HG03097 (cell line): Measurements from ENCODE around the gene RAB36.

Source experiments
- ATAC-seq: cut with Tn5 transposase; IDR thresholded peaks from one replicate; pipeline ENCODE4 v1.9.1; 2021; ENCODE audit not compliant: unreplicated experiment, low FRiP score

RAB36 gene

DNA sequence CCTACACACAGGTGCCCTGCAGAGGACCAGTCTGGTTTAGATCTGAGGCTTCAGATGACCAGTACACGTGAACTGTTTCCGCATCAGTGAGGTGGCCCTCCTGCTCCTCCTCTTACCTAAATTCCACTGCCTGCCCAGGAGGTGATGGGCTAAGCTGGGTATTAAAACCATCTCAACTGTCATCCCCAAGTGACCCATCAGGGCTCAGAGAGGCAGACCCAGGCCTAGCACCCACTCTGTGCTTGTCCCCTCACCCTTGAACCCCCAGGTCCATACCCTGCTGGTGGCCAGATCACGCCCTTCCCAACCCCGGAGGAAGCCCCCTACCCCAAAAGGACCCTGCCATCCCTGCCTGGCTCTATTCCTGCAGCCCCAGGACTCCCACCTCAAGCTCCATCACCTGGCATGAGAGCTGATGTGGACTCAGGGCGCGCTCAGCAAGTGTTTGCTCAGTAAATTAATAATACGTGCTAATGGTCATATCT is 24.8 kb upstream of the RAB36 start:
- no peak for ATAC-seq

DNA sequence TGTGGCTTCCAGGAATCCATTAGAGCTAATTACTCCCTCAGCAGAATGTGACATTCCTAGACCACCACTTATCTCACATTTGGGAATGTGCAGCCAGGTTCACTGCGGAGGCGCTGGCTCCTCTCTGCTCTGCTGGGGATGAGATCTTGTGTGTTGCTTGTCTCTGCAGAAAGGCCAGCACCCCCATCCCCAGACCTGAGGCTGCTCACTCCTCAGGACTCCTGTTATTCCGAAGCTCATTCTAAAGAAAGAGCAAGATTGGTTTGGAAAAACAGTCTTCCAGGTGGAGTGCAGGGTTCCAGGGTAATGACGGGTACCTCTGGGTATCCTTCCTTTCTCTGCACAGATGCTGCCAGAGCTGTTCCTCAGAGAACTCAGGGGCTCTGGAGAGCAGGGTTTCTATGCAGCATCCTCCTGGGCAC is 24.3 kb upstream of the RAB36 start:
- ATAC-seq, result no peak

DNA sequence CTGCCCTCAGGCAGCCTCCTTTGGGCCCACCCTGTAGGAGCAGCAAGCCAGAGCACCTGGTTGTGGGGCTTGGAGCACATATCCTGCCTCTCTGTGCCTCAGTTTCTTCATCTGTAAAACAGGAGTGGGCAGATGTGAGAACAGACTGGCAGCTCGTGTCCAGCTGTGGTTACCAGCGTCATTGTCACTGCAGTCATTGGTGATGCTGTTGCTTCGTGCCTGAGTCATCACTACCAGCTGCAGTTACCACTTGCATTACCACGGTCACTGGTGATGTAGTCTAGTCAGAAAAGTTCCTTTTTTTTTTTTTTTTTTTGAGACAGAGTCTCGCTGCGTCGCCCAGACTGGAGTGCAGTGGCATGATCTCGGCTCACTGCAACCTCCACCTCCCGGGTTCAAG is 23.9 kb upstream of the RAB36 start:
- no peak for ATAC-seq

DNA sequence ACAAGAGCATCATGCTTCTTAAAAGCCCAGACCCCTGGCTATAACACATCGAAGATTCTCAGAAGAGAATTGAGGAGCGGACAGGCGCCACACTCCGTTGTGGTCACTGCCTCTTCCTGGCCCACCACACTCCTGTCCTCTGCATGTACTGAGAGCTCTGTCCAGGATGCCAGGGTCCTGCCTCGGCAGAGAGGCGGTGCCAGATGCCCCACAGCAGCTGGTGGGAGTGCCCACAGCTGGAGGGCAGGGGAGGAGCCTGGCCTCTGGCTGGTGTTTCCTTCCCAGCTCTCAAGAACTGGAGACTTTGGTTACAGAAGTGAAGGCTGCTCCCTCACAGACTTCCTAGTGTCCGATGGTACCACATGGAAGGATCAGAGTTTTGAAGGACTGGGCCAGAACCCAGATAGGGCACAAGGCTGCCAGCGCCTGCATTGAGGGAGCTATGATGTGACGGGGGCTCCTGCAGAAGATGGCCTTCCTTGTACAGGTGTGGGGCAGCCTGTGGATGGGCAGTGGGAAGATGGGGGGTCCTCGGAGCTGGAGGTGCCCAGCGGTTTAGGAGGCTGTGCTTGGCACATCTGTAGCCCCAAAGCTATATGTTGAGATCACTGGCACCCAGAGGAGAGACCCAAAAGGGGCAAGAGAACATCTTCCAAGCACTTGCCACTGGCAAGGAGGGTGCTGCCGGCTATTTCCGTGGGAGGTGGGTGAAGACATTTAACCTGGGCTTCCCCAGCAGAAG is 22.9 kb upstream of the RAB36 start:
- ATAC-seq, result no peak

DNA sequence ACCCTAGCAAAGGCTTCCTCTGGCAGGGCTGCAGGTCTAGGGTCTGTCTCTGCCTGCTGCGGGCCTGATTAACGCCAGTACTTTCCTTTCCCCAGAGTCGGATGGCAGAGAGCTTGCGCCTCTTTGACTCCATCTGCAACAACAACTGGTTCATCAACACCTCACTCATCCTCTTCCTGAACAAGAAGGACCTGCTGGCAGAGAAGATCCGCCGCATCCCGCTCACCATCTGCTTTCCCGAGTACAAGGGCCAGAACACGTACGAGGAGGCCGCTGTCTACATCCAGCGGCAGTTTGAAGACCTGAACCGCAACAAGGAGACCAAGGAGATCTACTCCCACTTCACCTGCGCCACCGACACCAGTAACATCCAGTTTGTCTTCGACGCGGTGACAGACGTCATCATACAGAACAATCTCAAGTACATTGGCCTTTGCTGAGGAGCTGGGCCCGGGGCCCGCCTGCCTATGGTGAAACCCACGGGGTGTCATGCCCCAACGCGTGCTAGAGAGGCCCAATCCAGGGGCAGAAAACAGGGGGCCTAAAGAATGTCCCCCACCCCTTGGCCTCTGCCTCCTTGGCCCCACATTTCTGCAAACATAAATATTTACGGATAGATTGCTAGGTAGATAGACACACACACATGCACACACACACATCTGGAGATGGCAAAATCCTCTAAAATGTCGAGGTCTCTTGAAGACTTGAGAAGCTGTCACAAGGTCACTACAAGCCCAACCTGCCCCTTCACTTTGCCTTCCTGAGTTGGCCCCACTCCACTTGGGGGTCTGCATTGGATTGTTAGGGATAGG is 22.1 kb upstream of the RAB36 start:
- no peak for ATAC-seq

DNA sequence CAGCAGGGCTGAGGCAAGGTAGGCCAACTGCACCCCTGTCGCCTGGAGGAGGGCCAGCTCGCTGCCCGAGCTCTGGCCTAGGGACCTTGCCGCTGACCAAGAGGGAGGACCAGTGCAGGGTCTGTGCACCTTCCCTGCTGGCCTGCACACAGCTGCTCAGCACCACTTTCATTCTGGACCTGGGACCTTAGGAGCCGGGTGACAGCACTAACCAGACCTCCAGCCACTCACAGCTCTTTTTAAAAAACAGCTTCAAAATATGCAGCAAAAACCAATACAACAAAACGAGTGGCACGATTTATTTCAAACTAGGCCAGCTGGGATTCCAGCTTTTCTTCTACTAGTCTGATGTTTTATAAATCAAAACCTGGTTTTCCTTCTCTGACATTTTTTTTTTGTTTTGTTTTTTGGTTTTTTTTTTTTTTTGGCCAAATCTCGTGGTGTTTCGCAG is 21.4 kb upstream of the RAB36 start:
- ATAC-seq, result no peak

DNA sequence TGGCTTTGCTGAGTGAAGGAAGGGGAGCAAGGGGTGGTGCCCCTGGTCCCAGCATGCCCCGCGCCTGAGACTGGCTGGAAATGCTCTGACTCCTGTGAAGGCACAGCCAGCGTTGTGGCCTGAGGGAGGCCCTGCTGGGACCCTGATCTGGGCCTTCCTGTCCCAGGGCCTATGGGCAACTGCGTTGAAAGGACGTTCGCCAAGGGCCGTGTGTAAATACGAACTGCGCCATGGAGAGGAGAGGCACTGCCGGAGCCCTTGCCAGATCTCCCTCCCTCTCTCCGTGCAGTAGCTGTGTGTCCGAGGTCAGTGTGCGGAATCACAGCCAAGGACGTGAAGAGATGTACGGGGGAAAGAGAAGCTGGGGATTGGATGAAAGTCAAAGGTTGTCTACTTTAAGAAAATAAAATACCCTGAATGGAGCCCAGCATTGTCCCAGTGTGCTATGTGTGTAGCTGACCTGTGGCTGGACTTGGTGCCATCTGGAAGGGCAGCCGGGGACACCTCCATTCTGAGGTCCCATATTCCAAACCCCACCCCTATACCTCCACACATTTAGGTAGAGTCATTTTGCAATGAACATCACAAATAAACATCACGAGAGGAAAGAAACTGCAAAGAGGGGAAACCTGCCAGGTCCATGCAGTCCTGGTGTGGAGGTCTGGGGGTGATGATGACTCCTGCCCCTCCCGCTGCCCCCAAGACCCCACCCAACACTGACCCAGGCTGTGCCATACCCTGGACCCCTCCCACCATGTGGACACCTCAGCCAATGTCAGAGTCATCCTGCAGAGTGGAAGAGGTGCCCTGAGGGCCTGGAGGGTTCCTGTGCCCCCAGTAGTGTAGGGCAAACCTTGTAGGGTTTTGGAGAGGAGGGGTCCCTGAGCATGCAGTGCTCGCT is 20.4 kb upstream of the RAB36 start:
- ATAC-seq, result no peak

DNA sequence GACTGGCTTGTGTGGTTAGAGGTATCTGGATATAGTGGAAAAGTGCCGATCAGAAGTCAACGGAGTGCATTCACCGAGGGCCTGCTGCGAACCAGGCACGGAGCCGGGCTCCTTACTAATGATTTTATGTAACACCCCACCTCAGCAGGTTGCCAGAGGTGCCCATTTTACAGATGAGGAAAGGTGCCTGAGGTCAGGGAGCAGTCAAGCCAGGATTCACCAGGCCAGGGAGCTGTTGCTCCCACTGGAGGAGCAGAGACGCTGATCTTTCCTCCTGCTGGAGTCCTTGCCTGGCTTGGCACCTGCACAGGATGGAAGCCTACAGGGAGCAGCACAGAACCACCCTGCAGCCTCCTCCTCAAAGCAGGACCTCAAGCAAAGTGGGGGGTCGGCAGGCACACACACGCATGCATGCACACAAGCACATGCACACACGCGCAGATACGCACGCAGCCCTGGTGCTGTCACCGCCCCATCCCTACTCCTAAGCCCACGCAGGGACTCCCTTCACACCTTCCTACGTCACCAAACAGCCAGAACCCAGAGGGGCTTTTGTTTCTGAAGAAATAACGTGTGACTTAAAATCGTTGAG is 19.7 kb upstream of the RAB36 start:
- no peak for ATAC-seq

DNA sequence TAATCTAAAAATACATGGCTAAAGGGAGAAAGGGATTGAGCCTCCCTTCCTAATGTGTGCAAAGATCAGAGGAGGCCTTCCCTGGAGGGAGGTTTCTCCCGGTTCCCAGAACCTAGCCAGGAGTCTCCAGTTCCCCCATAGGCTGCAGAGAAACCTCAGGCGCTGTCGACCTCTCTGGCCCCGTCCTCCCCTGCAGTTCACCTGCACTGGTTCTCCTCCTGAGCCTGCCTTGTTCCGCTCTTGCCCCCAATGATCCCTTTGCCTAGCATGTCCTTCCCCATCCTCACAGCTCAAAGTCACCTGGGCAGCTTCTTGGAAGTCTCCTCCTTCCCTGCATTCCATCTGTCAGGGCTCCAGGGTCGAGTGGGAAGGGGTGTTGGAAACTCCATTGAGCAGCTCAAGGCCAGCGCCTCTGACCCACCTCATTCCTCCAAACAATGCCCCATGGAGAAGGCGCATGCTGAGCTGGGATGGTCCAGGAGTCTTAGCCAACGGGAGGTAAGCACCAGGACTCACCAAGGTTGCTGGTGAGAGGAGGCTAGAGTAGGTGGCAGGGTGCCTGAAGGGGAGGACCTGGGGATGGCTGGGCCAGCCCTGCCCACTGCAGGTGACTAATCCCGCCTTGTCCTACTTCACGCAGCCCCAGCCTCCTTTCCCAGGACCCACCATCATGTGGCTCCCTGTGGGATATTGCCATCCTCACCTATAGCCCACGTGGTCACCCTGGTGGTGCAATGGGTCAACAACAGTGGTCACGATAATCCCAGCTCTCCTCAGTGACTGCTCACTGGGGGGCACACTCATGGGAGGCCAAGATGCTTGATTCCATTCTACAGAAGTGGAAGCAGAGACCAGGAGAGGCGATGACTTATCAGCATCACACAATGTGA is 18.9 kb upstream of the RAB36 start:
- no peak for ATAC-seq

DNA sequence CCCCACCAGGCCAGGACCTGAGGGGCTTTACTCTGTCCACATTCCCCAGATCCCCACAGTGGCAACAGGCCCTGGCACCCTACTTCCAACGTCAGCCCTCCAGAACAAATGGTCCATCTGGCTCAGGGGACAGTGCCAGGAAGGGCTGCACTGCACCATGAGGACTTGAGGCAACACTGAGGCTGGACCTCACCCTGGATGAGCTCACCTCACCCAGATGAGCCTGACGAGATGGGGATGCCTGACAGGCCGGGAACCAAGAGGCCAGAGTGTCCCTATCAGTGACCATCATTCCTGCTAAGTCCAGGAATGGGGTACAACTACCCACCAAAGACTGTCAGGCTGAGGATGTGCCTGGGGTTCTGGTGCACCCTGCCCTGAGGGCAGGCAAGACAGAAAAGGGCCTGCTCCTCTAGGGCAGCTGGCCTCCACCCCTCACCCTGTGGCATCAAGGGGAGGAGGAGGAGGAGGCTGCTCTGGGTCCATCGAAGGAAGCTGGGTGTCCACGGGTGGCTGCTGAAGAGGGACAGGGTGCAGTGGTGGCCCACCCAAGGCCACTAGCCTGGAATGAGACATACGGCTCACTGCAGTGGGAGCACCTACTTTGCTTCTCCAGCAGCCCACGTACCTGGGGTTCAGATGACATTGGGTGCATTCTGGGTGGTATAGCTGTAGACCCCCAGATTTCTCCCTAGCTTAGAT is 18.1 kb upstream of the RAB36 start:
- no peak for ATAC-seq

DNA sequence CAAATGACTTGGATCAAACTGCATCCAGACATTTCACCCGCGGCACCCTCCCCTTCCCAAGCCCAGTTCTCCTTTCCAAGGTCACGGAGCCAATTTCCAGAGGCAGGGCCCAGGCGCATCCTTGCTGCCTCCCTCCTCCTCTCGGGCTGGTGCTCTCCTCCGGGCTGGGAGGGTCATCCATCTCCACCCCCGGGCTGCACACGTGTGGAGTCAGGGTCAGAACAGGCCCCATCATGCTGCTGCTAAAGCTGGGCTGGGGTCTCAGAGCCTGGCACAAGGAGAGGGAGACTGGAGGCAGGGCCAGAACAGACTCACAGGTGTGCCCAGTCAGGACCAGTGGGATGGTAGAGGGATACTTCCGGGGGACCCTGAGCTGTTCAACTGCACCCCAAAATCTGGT is 17.5 kb upstream of the RAB36 start:
- no peak for ATAC-seq

DNA sequence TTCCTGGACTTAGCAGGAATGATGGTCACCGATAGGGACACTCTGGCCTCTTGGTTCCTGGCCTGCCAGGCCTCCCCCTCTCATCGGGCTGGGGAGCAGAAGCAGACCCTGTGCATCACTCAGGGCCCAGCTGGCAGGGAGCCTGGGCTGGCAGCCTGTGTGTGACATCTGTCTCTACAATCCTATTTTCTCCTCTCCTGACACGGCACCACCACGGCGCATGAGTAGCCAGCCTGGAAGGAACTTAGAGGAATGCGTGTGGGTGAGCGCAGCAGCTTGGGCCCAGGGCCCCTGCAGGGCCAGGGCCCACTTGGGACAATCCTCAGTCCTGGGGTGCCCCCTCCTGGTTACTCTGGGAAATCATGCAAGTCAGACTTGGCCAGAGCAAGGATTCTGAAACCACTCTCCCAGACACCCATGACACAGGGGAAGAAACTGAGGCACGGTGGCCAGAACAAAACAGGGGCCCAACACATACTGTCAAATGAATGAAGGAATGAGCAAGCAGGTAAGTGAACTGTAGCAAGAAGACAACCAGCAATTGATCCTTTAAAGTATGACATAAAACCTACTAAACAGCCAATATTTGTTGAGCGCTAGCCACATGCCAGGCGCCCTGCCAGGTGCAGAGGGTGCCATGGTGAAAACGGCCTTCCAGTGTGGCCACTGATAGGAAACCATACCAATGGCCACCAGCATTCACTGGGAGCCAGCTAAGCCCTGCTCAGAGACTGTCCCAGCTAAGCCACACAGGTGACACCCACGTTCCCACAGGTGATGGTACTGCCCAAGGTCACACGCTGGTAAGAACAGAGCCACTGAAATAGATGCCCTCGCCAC is 16.8 kb upstream of the RAB36 start:
- ATAC-seq, result no peak

DNA sequence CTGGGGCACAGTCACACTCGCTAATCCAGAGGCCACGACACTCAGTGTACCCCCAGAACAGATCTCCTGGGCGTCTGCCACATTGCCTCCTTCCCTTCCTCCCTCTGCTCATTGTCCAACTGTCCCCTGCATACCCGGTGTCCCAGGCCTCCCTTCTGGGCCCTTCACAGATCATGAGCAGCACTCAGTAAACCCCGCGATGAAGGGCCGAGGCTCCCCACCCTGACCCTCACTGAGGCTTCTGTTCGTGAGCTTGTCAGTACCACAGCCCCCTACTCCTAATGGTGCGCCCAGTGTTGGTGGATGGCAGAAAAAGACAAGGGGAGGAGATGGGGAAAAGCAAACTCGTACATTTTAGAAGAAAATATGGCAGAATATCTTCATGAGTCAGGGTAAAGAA is 16.1 kb upstream of the RAB36 start:
- ATAC-seq, result no peak

DNA sequence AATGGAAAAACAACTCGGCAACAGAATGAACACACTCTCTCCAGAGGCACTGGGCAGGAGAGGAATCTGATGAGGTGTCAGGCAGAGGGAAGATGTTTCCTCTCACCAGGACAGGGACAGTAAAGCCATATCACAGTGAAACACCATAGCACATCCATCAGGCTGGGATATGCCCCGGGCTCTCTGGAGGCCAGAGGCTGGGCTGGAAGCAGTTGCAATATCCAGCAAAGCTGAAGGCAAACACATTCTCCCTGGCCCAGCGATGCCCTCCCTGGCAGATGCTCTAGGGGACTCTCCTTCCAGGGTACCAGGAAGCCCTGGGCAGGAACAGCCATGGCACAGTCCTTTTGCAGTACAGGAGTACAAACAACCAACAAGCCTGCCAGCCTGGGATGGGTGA is 14.6 kb upstream of the RAB36 start:
- ATAC-seq, result no peak

DNA sequence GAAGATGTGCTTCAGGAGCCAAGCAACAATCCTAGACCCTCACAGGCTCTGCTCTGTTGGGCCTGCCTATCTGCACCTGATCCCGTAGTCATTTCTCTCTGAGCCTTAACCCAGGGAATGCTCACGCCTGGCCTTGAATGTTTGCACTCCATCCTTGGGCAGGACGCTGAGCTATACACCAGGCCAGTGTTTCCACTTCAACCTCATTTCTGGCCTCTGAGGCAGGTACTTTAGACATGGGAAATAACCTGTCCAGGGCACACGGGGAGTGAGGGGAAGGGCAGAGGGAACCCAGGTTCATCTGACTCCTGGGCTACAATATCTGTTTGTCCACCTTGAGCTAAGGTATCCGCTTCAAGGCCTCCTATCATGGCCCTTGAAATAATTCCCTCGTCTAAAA is 13.3 kb upstream of the RAB36 start:
- no peak for ATAC-seq

DNA sequence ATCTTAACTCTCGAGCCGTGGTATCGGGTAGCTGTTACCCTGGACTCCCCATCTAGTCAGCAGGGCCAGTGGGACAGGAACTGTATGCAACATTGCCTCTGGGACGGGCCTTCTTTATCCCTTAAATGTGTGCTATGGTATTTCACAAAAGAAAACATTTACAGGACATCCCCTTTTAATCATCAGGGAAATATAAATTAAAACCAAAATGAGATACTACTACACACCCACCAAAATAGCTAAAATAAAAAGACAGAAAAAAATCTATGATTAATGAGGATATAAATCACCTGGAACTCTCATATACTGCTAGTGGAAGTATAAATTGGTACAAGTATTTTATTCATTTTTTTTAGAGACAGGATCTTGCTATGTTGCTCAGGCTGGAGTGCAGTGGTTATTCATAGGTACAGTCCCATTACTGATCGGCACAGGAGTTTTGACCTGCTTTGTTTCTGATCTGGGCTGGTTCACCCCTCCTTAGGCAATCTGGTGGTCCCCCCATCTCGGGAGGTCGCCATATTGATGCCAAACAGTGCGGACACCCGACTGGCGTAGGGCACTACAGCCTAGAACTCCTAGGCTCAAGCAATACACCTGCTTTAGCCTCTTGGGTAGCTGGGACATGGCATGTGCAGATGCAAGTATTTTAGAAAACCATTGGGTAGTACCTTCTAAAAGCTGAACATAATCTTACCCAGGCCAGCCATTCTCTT is 12.7 kb upstream of the RAB36 start:
- no peak for ATAC-seq

DNA sequence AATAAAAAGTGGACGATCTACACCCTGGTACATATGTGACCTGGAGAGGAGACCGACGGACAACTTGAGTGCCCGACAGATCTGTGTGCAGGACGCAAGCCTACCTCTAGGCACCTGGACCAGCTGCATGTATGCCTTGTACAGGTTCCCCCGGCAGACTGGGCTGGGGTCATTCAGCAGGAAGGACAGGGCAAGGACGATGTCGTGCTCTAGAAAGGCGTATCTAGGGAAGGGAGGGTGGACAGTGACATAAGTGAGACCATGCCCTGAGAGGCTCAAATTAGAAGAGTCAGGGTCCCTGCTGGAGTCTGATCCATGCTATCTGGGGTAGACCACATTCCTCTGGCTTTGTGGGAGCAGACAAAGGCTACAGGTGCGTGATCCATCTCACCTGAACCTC is 11.4 kb upstream of the RAB36 start:
- no peak for ATAC-seq
